ENCODE data around the gene EDEM1. TPM values are rescaled to one million over a fixed set of nuclear protein-coding genes. Genes with fewer than 3 reads are reported as not detected.

EDEM1 gene
- total RNA-seq = 21.2 and 26.9 TPM in 2 replicates

DNA sequence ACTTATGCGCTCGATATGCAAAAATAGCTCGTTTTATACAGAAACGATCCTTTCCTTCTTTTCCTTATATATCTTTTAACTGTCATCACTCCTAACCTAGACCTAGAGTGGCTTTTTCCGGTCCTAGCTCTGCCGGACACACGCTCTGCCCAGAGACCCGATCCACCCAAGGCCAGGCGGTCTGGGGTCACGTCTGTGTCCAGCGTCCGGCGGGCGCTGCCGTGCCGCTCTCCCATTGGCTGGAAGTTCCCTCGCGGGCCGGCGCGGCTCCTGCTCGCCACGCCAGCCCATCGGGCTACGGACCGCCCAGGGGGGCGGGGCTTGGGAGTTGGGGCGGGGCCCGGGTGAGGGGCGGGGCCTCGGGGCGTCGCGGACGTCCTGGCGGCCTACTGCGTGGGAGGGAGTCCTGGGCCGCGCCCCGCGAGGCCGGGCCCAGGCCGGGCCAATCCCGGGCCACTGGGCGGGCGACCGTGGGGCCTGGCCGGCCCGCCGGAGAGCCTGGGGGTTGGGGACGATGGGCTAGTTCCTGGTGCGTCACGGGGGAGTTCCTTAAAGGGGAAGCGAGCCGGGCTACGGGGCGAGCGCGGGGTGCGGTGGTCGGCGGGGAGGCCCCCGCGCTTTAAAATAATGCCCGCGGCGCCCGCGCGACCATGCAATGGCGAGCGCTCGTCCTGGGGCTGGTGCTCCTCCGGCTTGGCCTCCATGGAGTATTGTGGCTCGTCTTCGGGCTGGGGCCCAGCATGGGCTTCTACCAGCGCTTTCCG, at the start of gene EDEM1:
Gene EDEM1, plus strand, starts transcription at position 552 of the 764 bp plus-strand sequence. Its CDS starts 99 bp downstream, at position 651.

Other genes starting within 250 kb of the EDEM1 start
- 14.7 and 18.4 TPM in 2 replicates for gene BHLHE40, start 208.3 kb upstream of the EDEM1 start, total RNA-seq
- 29.1 and 30.1 TPM in 2 replicates for gene ARL8B, start 65.4 kb upstream of the EDEM1 start, total RNA-seq